Measurements from ENCODE around the gene CLMN. TPM values are rescaled to one million over a fixed set of nuclear protein-coding genes. Genes with fewer than 3 reads are reported as not detected.

CLMN gene
- total and polyA plus RNA-seq, 10 of the 15 experiments (the other 5 are each of a cell fraction or from before 2014, with no cell fraction given) = 7.8 to 49.3 (median 18.5) TPM

- TF ChIP-seq PRDM15 (CRISPR knock-in tag; IDR thresholded peaks at IDR 0.05) (no peak), E2F8 (IDR thresholded peaks at IDR 0.05; ENCODE audit: low read depth, partially characterized antibody) (no peak), EP300 (IDR thresholded peaks at IDR 0.05; ENCODE audit: borderline replicate concordance in 1 of 2, control insufficient read depth in 1 of 2, low read depth in 2 of 2, low read length in 2 of 2) (no peak), NRF1 (conservative IDR thresholded peaks at IDR 0.05; ENCODE audit: low read depth, low read length) (no peak)
- TF ChIP-seq, protein P1, sequence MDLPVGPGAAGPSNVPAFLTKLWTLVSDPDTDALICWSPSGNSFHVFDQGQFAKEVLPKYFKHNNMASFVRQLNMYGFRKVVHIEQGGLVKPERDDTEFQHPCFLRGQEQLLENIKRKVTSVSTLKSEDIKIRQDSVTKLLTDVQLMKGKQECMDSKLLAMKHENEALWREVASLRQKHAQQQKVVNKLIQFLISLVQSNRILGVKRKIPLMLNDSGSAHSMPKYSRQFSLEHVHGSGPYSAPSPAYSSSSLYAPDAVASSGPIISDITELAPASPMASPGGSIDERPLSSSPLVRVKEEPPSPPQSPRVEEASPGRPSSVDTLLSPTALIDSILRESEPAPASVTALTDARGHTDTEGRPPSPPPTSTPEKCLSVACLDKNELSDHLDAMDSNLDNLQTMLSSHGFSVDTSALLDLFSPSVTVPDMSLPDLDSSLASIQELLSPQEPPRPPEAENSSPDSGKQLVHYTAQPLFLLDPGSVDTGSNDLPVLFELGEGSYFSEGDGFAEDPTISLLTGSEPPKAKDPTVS (IDR thresholded peaks at IDR 0.05; ENCODE audit: low read depth, low read length) = no peak
- TF ChIP-seq, protein P2, sequence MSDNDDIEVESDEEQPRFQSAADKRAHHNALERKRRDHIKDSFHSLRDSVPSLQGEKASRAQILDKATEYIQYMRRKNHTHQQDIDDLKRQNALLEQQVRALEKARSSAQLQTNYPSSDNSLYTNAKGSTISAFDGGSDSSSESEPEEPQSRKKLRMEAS (IDR thresholded peaks at IDR 0.05; ENCODE audit: low read depth, low read length) = no peak
Measured at GRCh38 chr14:95293449-95293848, 26.3 kb downstream of the CLMN start (continued).

Data from GM12878 (cell line).